ENCODE measurements around the gene ABCC5.

DNA sequence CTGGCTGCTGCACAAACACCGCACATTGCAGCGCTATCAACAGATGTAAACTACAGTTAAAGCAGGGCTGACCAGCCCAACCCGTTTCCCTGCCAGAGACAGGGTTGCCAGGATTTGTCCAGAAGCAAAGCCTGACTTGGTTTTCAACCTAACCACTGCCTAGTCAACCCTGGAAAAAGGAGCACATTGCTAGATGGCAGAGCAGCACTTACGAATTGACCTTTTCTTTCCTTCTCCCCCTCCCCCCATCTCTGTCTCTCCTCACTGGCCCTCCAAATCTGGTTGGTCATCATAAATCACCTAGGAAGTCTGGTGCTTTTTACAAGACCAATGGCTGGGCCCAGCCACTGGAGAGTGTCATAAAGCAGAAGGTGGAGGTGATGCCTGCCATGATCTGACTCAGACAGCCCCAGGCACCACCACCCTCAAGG is 51.3 kb downstream of the ABCC5 start:
- TF ChIP-seq POLR2AphosphoS5 (IDR thresholded peaks at IDR 0.05; ENCODE audit: low read depth, low read length) (no peak), POLR2A (IDR thresholded peaks at IDR 0.05; ENCODE audit: low read depth, low read length) (no peak), TAF1 (IDR thresholded peaks at IDR 0.05; ENCODE audit: low read depth, low read length) (no peak), SPI1 (IDR thresholded peaks at IDR 0.05; ENCODE audit: low read depth, low read length) (no peak)
